HepG2 (cell line): Measurements from ENCODE around the gene CBLN3. TPM values are rescaled to one million over a fixed set of nuclear protein-coding genes. Genes with fewer than 3 reads are reported as not detected.

ENCODE experiments used
- HCFC1 ChIP-seq: fragments of 150-350 bp; IDR thresholded peaks from 2 replicates; pipeline ENCODE4 v1.6.1; 2014; ENCODE audit warnings: low read depth, low read length
- HNF1A ChIP-seq, 2 experiments: sonication (generic) in 1 of 2; formaldehyde crosslinking in 1 of 2; IDR thresholded peaks; 2 replicates each; pipeline versions ENCODE4 v1.4.0 to v1.6.1; 2016 to 2020; ENCODE audit warnings: borderline replicate concordance in 1 of 2, low read depth in 1 of 2, mild to moderate bottlenecking in 1 of 2, missing genetic modification reagents in 1 of 2
- MLXIP ChIP-seq: sonication (generic); formaldehyde crosslinking; IDR thresholded peaks from 2 replicates; pipeline ENCODE4 v1.9.0; 2021; ENCODE audit warnings: missing genetic modification reagents, borderline replicate concordance
- NFRKB ChIP-seq: fragments of 450-650 bp; IDR thresholded peaks from 2 replicates; pipeline ENCODE4 v1.6.1; 2017
- SRSF9 ChIP-seq: fragments of 200-400 bp; formaldehyde crosslinking; IDR thresholded peaks from 2 replicates; pipeline ENCODE4 v1.6.1; 2018; ENCODE audit warnings: borderline replicate concordance, mild to moderate bottlenecking, low read depth, low read length; ENCODE audit not compliant: insufficient read depth, poor library complexity, severe bottlenecking
- U2AF1 ChIP-seq: fragments of 200-400 bp; formaldehyde crosslinking; optimal IDR thresholded peaks from 2 replicates; pipeline ENCODE3; 2017; ENCODE audit warnings: mild to moderate bottlenecking, low read depth, low read length
- ZBTB44 ChIP-seq: sonication (generic); formaldehyde crosslinking; IDR thresholded peaks from 2 replicates; pipeline ENCODE4 v1.4.0; 2020; ENCODE audit warnings: missing genetic modification reagents
- ZBTB7B ChIP-seq: sonication (generic); formaldehyde crosslinking; IDR thresholded peaks from 2 replicates; pipeline ENCODE4 v1.4.0; 2020; ENCODE audit warnings: missing genetic modification reagents
- ZNF235 ChIP-seq: sonication (generic); formaldehyde crosslinking; IDR thresholded peaks from 2 replicates; pipeline ENCODE4 v1.8.1; 2023; ENCODE audit warnings: mild to moderate bottlenecking, missing genetic modification reagents, borderline replicate concordance
- ZNF30 ChIP-seq: sonication (generic); formaldehyde crosslinking; IDR thresholded peaks from 2 replicates; pipeline ENCODE4 v1.5.0; 2020; ENCODE audit warnings: mild to moderate bottlenecking, missing genetic modification reagents
- ZNF780A ChIP-seq: sonication (generic); formaldehyde crosslinking; IDR thresholded peaks from 2 replicates; pipeline ENCODE4 v1.8.0; 2022; ENCODE audit warnings: mild to moderate bottlenecking, missing genetic modification reagents, moderate library complexity
- polyA plus RNA-seq, 8 experiments: library from polyadenylated mRNA; depleted of rRNA in 3 of 8; stranded (reverse) in 7 of 8; unstranded in 1 of 8; fragments of >200 nt; fragmentation: Illumina TruSeq in 4 of 8; extraction: Trizol in 4 of 8; gene quantifications; 2 replicates each; pipeline versions ENCODE4 v1.2.1 to v1.2.3, GENCODE V29; 2011 to 2016; ENCODE audit warnings: low read depth in 4 of 8, missing spikeins in 1 of 8, mixed read lengths in 1 of 8; ENCODE audit not compliant: insufficient read depth in 1 of 8
- total RNA-seq, 5 experiments: library from RNA; depleted of rRNA; stranded (reverse); fragments of >200 nt; fragmentation: Illumina TruSeq; extraction: Trizol; gene quantifications; 2 replicates each; pipeline ENCODE4 v1.2.3, GENCODE V29; 2016; ENCODE audit warnings: low read depth in 1 of 5
- TF ChIP-seq, protein P1 (sequence below): sonication (generic); formaldehyde crosslinking; conservative IDR thresholded peaks from 2 replicates; pipeline ENCODE4 v1.8.0; 2022; ENCODE audit warnings: mild to moderate bottlenecking, moderate library complexity, missing genetic modification reagents
- TF ChIP-seq, protein P2 (sequence below): sonication (generic); formaldehyde crosslinking; IDR thresholded peaks from 2 replicates; pipeline ENCODE4 v1.4.0; 2020; ENCODE audit warnings: missing genetic modification reagents
- TF ChIP-seq, protein P3 (sequence below): sonication (generic); formaldehyde crosslinking; IDR thresholded peaks from 2 replicates; pipeline ENCODE4 v1.8.1; 2023; ENCODE audit warnings: mild to moderate bottlenecking, missing genetic modification reagents, borderline replicate concordance

The CBLN3 gene
- total and polyA plus RNA-seq, 2 of the 13 experiments (the other 11 are each of a cell fraction or from before 2014, with no cell fraction given): 0.66 to 0.98 TPM

- TF ChIP-seq ZNF235 (CRISPR knock-in tag) (peak; percentile 83; the same call in 1 of the 2 replicates), SRSF9 (no peak), ZNF780A (CRISPR knock-in tag) (no peak), ZBTB44 (no peak), ZBTB7B (no peak), HCFC1 (no peak), U2AF1 (peak; percentile 52), MLXIP (no peak), ZNF30 (CRISPR knock-in tag) (no peak), HNF1A (IDR thresholded peaks at IDR 0.05; ENCODE audit: low read depth) (no peak), HNF1A (CRISPR knock-in tag; IDR thresholded peaks at IDR 0.05; ENCODE audit: borderline replicate concordance) (0 out of 2 replicates have a peak, but pooled peaks have one; percentile 49), NFRKB (no peak)
- TF ChIP-seq, protein P1, sequence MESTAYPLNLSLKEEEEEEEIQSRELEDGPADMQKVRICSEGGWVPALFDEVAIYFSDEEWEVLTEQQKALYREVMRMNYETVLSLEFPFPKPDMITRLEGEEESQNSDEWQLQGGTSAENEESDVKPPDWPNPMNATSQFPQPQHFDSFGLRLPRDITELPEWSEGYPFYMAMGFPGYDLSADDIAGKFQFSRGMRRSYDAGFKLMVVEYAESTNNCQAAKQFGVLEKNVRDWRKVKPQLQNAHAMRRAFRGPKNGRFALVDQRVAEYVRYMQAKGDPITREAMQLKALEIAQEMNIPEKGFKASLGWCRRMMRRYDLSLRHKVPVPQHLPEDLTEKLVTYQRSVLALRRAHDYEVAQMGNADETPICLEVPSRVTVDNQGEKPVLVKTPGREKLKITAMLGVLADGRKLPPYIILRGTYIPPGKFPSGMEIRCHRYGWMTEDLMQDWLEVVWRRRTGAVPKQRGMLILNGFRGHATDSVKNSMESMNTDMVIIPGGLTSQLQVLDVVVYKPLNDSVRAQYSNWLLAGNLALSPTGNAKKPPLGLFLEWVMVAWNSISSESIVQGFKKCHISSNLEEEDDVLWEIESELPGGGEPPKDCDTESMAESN (CRISPR knock-in tag): no peak
- TF ChIP-seq, protein P2, sequence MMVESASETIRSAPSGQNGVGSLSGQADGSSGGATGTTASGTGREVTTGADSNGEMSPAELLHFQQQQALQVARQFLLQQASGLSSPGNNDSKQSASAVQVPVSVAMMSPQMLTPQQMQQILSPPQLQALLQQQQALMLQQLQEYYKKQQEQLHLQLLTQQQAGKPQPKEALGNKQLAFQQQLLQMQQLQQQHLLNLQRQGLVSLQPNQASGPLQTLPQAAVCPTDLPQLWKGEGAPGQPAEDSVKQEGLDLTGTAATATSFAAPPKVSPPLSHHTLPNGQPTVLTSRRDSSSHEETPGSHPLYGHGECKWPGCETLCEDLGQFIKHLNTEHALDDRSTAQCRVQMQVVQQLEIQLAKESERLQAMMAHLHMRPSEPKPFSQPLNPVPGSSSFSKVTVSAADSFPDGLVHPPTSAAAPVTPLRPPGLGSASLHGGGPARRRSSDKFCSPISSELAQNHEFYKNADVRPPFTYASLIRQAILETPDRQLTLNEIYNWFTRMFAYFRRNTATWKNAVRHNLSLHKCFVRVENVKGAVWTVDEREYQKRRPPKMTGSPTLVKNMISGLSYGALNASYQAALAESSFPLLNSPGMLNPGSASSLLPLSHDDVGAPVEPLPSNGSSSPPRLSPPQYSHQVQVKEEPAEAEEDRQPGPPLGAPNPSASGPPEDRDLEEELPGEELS (CRISPR knock-in tag): no peak
- TF ChIP-seq, protein P3, sequence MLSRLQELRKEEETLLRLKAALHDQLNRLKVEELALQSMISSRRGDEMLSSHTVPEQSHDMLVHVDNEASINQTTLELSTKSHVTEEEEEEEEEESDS: no peak
Measured at GRCh38 chr14:24430682-24431568, 1.5 kb upstream of the CBLN3 start (continued).
